ENCODE results near the gene ACAD11.

ACAD11 gene

GRCh38 chr3:132509506-132509905 lies 150.1 kb downstream of the ACAD11 start:
- DNase-seq (ENCODE audit: low spot score), result no peak
- no peak for TF ChIP-seq CTCF (IDR thresholded peaks at IDR 0.05; ENCODE audit: extremely low read depth, missing control alignments)

- no peak for DNase-seq (ENCODE audit: low spot score)
- TF ChIP-seq CTCF (IDR thresholded peaks at IDR 0.05; ENCODE audit: extremely low read depth, missing control alignments), result no peak
Observed at GRCh38 chr3:132509096-132509495, 150.5 kb downstream of the ACAD11 start.
